ENCODE results near the gene PRKCQ.

- no peak for TF ChIP-seq EZH2phosphoT487 (conservative IDR thresholded peaks at IDR 0.05; ENCODE audit: low read length)
- TF ChIP-seq CTCF (IDR thresholded peaks at IDR 0.05; ENCODE audit: insufficient read depth, low read length, poor library complexity, severe bottlenecking), result no peak
These were observed 1.3 kb downstream of the PRKCQ start for GRCh38 chr10:6578795-6579182.
